GM19328 (cell line): ENCODE measurements around the gene PLAU.
A peak's percentile ranks its signal among the peaks of the same experiment; 100 is the strongest.
"Not testable (repeated sequence)": the region's sequence is repeated elsewhere in the genome, so short reads cannot be mapped to it uniquely, and the experiment has no call there.

Source experiments
- ATAC-seq: cut with Tn5 transposase; IDR thresholded peaks from one replicate; pipeline ENCODE4 v1.9.1; 2021; ENCODE audit warnings: mild to moderate bottlenecking, moderate library complexity; ENCODE audit not compliant: unreplicated experiment

Gene PLAU

DNA sequence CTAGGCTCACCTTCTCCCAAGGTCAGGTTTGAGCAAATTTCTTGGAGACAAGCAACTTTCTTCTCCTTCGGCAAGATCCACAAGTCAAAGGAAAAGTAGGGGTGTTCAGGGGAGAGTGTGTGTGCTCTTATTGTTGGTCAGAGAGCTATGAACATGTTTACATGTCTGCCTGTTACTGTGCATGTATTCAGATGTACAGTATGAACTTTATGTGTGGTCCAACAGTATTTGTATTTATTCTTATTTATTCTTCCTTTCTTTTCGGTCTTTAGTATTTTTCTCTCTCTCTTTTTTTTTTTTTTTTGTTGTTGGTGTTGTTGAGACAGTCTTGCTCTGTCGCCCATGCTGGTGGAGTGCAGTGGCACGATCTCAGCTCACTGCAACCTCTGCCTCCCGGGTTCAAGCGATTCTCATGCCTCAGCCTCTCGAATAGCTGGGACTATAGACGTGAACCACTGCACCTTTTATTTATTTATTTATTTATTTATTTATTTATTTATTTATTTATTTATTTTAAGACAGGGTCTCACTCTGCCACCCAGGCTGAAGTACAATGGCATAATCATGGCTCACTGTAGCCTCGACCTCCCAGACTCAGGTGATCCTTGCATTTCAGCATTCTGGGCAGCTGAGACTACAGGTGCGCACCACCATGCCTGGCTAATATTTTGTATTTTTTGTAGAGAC, 38.2 kb downstream of the PLAU start:
- no peak for ATAC-seq

DNA sequence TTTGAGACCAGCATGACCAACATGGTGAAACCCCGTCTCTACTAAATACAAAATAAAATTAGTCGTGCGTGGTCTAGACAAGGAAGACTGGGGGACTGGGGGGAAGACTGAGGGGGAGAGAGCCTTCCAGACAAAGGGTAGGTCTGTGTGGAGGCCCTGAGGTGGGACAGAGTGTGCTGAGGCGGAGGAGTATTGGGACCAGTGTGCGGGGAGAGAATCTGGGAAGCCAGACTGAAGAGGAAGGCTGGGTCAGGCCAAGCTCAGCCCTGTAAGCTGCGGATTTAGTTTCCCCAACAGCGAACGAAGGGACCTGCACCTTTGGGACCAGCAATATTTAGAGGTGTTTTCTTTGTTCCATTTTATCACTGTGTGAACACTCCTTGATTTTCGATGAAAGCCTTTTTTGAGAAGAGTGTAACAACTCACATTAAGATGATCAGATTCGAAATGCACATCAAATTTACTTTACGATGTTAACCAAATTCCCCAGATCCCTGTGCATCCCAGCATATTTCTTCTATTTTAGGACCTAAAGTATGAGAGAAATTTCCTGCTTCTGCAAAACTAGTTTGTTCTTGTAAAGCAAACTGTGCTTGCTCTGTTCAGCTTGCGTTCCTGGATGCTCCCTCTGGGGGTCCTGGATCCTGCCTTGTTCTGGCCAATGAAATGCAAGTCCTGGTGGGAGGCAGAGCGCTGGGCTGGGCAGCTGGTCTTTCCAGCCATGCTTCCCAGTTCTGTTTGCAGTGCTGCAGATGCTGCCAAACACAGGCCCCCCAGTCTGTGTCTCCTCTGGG, 39.4 kb downstream of the PLAU start:
- no peak for ATAC-seq

DNA sequence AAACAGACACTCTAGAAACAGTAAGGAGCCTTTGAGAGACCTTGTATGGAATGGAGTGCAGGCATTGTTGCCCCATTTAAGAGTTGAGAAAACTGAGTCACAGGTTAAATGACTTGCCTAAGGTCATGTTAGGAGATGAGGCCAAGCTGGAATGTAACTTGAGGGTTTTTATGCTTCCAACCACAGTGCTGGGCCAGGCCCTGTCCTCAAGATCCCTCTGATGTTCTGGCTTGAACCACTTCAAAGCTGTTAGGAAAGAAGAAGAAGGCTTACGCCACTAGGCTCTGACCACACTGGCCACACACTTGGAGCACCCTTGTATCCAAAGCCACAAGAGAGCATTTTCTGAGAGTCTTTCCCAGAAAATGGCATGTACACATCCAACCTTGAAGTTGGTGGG, 42.7 kb downstream of the PLAU start:
- no peak for ATAC-seq

DNA sequence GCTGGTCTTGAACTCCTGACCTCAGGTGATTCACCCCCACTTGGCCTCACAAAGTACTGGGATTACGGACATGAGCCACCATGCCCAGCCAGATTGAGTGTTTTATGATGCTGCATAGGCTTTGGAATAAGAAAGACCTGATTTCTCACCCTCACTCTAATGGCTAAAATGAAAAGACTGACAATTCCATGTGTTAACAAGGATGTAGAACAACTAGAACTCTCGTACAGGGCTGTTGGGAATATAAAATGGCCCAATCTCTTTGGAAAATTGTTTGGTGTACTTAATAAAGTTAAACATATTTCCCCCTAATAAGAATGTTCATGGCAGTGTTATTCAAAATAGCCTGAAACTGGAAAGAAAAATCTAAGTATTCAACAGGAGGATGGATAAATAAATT, 43.8 kb downstream of the PLAU start:
- ATAC-seq = no peak

DNA sequence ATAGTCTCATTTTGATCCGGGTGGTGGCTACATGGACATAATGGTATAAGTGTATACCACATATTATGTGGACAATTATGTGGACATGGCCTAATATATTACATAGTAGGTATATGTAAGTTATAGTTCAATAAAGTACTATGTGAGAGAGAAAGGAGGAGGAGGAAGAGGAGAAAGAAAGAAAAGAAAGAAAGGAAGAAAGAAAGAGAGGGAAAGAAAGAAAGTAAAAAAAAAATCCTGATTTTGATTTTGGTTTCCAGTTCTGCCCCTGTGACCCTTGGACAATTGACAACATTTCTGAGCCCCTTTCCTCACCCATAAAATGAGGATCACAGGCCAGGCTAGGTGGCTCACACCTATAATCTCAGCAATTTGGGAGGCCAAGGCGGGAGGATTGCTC, 44.8 kb downstream of the PLAU start:
- ATAC-seq = no peak

DNA sequence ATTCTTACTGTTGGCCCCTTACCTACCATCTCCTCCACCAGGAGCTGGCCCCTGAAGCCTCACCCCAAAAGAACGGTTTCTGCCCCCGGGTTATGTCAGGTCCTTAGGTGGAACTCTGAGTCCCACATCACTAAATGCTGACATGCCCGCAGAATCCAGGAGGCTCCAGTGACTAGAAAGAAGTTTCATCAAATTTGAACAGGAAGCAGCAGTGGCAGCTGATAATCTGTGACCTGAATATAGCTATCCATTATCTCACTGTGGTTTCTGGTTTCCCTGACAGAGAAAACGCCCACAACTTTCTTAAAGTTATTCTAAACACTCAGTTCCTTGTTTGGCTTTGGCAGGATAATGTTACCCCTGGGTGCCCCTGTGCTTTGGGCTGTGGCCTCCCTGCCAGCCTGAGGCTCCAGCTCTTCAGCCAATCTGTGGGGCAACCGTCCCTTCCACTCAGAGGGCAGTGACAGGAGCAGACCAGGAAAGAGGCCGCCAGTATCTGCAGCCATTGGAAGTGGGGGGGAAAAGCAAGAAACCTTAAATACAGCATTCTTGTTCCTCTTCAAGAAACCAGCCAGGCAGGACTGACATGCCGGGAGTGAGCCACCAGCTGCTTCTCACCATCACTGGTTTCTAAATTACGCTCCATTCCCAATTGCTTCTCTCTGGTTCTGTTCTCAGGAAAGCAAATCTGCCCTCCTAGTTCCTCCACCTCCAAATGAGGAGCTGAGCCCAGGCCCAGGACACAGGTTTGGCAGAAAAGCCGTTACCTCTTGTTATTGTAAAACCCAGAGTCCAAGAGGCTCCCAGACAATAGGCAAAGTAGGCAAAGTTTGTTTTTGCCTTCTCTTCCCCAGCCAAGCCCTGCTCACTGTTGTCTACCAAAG, 45.8 kb downstream of the PLAU start:
- ATAC-seq = peak; percentile 50

DNA sequence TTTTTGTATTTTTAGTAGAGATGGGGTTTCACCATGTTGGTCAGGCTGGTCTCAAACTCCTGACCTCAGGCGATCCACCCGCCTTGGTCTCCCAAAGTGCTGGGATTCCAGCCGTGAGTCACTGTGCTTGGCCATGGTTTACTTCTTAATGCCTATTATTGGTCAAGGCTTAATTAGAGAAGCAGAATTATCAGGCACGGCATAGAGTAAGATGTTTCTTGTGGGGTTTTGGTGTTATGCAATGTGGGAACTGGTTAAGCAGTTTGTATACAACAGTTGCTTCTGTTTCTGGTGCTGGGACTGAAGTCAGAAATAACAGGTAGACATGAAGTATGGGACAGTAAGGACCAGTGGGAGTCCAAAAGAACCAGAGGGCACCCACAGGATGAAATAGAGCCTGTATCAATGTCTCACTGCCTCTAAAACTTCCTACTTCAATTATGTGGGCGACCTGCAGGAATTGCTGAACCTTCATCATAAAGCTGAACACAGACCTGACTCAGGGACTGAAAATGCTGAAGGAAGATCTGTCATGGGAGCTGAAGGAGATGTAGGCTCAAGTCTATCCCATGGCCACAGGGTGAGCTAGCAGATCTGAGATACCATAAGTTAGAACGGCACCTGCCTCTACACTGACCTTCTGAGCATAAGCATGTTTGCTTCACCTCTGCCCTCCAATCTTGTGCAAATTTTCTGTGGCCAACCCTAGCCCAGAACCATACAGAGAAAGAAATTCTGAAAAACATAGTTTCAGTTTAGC, 48.7 kb downstream of the PLAU start:
- no peak for ATAC-seq

DNA sequence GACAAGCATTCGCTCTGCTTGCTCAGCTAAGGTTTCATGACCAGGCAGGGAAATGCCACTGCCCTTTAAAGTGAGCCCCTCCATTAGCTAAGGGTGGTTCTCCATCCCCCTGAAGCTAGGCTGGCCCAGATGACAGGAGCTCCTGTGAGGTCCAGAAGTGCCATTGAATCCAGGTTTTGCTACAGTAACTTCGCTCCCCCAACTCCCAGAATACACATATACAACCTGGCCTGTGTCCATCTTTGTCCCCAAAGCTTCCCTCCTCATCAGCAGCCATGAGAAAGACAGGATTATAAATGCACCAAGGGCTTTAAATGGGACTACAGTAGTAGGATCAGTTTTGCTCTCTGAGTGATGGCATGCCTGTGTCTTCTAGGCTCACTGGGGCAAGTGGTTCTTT, 51.5 kb downstream of the PLAU start:
- ATAC-seq = no peak

DNA sequence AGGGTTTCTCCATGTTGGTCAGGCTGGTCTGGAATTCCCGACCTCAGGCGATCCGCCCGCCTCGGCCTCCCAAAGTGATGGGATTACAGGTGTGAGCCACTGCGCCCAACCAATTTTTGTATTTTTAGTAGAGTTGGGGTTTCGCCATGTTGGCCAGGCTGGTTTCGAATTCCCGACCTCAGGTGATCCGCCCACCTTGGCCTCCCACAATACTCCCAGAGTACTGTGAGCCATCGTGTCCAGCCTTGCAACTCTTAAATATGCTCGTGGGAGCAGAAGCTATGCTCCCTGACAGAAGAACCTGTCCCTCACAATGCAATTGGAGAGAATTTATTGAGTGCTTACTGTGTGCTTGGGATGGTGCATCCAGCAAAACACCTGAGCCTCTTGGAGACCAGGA, 52.6 kb downstream of the PLAU start:
- ATAC-seq = not testable (repeated sequence)

DNA sequence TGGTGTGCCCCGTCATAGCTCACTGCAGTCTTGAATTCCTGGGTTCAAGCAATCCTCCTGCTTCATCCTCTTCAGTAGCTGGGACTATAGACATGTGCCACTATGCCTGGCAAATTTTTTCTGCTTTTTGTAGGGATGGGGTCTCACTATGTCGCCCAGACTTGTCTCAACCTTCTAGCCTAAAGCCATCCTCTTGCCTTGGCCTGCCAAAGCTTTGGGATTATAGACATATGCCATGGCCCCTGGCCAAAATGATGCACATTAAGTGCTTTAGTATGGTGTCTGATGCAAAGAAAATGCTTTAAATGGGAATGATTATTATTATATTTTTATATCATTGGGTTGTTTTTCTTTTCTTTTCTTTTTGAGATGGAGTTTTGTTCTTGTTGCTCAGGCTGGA, 53.8 kb downstream of the PLAU start:
- ATAC-seq = no peak

DNA sequence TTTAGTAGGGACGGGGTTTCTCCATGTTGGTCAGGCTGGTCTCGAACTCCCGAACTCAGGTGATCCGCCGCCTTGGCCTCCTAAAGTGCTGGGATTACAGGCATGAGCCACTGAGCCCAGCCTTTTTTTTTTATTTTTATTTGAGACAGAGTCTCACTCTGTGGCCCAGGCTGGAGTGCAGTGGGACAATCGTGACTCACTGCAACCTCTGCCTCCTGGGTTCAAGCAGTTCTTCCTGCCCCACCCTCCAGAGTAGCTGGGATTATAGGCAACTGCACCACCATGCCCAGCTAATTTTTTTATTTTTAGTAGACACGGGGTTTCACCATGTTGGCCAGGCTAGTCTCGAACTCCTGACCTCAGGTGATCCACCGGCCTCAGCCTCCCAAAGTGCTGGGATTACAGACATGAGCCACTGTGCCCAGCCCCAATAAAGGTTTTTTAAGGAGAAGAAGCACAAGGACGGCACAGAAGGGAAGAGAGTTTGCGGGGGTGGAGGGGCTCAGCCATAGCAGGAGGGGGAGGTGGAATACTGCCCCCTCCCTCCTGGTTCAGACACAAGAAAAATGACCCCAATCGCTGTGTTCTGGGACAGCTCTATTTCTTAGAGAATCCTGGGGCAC, 54.4 kb downstream of the PLAU start:
- not testable (repeated sequence) for ATAC-seq

DNA sequence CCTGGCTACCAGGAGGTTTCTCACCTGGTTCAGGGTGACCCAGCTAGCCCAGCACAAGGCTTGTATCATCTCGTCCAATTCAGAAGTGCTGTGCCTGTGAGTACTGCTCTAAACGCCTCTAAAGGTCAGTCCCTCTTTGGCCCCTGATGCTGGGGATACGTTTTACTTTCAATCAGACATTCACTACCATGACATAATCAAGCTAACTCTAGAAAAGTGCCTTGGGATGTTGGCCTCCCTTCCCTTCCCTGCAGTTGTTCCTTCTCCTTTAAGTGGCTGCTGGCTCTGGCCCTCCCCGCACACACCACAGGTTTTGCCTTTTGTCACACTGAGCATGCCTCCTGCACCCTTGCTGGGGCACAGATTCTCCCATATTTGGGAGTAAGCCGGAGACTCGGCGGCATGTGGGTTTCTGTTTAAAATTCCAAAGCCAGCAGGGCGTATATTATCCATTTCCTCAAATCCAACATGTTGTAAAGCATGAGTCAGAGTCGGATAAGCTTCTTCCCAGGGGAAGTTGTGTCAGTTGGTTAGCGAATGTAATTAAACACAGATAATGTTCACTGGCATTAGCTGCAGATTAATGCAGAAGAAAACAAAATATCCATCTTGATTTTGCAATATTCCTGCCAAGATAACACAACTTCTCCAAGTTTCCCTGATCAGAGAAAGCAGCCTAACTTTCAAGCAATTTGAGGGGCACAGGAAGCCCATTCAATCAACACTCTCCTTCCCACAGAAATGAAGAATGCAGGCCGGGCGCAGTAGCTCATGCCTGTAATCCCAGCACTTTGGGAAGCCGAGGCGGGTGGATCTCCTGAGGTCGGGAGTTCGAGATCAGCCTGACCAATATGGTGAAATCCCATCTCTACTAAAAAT, 55.2 kb downstream of the PLAU start:
- no peak for ATAC-seq

DNA sequence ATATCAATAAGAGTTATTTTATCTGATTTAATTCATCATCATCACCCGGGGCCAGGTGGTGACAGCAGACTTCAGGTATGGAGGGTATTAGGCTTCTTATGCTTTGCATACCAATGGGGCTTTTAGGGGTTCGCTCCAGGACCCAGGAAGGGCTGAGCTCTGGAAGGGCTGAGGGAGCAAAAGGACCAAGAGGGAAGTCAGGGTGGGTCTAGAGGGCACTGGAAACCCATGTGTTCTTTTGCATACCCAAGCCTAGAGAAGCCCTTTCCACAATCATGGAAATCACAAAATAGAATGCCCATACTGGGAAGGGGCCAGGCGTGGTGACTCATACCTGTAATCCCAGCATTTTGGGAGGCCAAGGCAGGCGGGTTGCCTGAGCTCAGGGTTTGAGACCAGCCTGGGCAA, 56.1 kb downstream of the PLAU start:
- no peak for ATAC-seq
